Naive B cell (primary cell): ENCODE measurements around the gene TMEM182. TPM values are rescaled to one million over a fixed set of nuclear protein-coding genes. Genes with fewer than 3 reads are reported as not detected.

Experiments
- ATAC-seq, 2 donors: fragments of 150-1000 bp; cut with Tn5 transposase; 2 replicates each; pipeline ENCODE4 v1.10.0; 2021; ENCODE audit warnings: low read depth in 2 of 2, mild to moderate bottlenecking in 2 of 2, moderate library complexity in 2 of 2
- DNase-seq: peaks from one replicate; pipeline ENCODE4 v3.0.0; 2022
- H3K27ac Mint-ChIP-seq, 6 donors: one replicate each; pipeline ENCODE4 v1.8.0; 2020 to 2022; ENCODE audit warnings: mild to moderate bottlenecking in 6 of 6, mixed read lengths in 6 of 6, moderate library complexity in 5 of 6, inconsistent platforms in 2 of 6
- H3K27me3 Mint-ChIP-seq, 3 donors: one replicate each; pipeline ENCODE4 v1.8.0; 2021 to 2022; ENCODE audit warnings: mixed read lengths in 3 of 3, mild to moderate bottlenecking in 1 of 3
- H3K36me3 Mint-ChIP-seq, 2 donors: one replicate each; pipeline ENCODE4 v1.8.0; 2020 to 2022; ENCODE audit warnings: mixed read lengths in 2 of 2, inconsistent platforms in 1 of 2, mild to moderate bottlenecking in 1 of 2
- H3K4me1 Mint-ChIP-seq, 3 donors: one replicate each; pipeline ENCODE4 v1.8.0; 2020 to 2022; ENCODE audit warnings: mixed read lengths in 3 of 3, inconsistent platforms in 1 of 3, mild to moderate bottlenecking in 1 of 3, moderate library complexity in 1 of 3
- H3K4me3 Mint-ChIP-seq, 8 donors: one replicate each; pipeline ENCODE4 v1.8.0; 2020 to 2022; ENCODE audit warnings: mild to moderate bottlenecking in 8 of 8, mixed read lengths in 8 of 8, moderate library complexity in 8 of 8, inconsistent platforms in 2 of 8
- H3K9me3 Mint-ChIP-seq, 7 donors: one replicate each; pipeline ENCODE4 v1.8.0; 2020 to 2022; ENCODE audit warnings: mixed read lengths in 7 of 7, mild to moderate bottlenecking in 5 of 7, inconsistent platforms in 2 of 7, moderate library complexity in 1 of 7
- polyA plus RNA-seq, 6 donors: library from polyadenylated mRNA; unstranded; fragments of 300-500 nt; fragmentation: Illumina TruSeq; gene quantifications; one replicate each; pipeline ENCODE4 v1.2.3, GENCODE V29; 2021; ENCODE audit warnings: low read depth in 6 of 6

Gene TMEM182, protein sequence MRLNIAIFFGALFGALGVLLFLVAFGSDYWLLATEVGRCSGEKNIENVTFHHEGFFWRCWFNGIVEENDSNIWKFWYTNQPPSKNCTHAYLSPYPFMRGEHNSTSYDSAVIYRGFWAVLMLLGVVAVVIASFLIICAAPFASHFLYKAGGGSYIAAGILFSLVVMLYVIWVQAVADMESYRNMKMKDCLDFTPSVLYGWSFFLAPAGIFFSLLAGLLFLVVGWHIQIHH
- polyA plus RNA-seq: 10 to 100 TPM in 1 of 6 donors, 1 to 10 TPM in 5; 6.6 to 18.2 (median 7.5) TPM

DNA sequence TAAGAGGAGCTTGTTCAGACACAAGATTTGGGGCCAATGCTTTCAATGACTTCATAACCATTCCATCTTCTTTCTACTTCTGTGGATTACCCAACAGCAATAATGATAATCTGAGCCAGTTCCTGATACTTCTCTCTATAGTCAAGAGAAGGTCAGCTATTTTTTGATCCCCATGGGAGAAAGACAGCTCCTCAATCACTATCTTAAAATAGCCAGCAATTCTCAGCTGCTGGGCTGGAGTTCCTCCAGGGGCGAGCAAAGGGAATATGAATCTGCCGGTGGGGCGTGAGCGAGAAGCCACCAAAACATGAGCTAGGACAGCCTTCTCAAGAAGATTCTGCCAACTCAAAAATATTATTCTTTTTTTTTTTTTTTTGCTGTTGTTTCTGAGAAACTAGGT lies at the start of gene TMEM182:
TSS of gene TMEM182 (plus strand) at position 269 of the 400 bp plus-strand sequence. CDS start 187 bp downstream, outside the sequence.
- no peak for DNase-seq
- no peaks in the 10 kb centered on the region for H3K36me3 Mint-ChIP-seq
- no peak for ATAC-seq

DNA sequence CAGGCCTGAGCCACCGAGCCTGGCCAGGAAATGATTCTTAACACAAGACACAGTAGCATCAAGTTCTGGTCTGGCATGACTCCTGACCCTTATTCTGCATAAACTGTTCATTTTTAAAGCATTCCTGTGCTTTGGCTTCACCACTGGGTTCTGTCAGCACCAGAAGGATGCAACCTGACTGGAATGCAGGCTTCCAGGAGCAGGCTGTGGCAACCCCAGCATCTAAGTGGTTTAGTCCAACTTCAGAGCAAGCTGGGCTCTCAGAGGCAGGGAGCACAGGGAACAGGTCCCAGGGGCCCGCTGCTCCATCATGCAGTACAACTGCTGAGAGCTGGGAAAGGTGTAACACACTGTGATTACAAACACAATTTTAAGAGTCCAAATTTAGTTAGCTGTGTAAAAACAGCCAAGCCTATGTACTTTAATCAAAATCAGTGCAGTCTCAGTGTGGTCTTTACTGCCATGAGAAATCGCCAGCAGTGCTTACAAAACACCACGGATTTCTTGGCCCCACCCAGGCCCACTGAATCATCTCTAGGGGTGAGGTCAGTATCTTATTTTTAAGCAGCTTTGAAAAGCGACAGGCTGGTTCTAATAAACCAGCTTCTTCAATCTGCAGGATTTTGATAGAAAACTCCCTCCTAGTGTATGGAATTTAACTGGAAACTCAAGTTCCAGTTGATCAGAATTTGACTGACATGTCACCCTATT lies 44.4 kb upstream of the TMEM182 start:
- DNase-seq: no peak
- Mint-ChIP-seq H3K36me3 (peaks cover 43 to 51% of the 10 kb centered on the region in 2 donors), H3K4me1 (peaks cover 0 to 5% (median 2%) of the 10 kb centered on the region in 3 donors), H3K27me3 (no peaks in the 10 kb centered on the region), H3K9me3 (no peaks in the 10 kb centered on the region), H3K4me3 (no peak overlapping the region), H3K27ac (no peak overlapping the region)
- no peak for ATAC-seq

More for the DNA sequence above, at the start of gene TMEM182:
- Mint-ChIP-seq H3K4me3 (no peak within 1 kb of the TSS), H3K27me3 (no peaks in the 10 kb centered on the region), H3K9me3 (no peaks in the 10 kb centered on the region), H3K27ac (peak within 1 kb of the TSS in 2 of 6 donors; percentile 21 to 58), H3K4me1 (no peaks in the 10 kb centered on the region)

DNA sequence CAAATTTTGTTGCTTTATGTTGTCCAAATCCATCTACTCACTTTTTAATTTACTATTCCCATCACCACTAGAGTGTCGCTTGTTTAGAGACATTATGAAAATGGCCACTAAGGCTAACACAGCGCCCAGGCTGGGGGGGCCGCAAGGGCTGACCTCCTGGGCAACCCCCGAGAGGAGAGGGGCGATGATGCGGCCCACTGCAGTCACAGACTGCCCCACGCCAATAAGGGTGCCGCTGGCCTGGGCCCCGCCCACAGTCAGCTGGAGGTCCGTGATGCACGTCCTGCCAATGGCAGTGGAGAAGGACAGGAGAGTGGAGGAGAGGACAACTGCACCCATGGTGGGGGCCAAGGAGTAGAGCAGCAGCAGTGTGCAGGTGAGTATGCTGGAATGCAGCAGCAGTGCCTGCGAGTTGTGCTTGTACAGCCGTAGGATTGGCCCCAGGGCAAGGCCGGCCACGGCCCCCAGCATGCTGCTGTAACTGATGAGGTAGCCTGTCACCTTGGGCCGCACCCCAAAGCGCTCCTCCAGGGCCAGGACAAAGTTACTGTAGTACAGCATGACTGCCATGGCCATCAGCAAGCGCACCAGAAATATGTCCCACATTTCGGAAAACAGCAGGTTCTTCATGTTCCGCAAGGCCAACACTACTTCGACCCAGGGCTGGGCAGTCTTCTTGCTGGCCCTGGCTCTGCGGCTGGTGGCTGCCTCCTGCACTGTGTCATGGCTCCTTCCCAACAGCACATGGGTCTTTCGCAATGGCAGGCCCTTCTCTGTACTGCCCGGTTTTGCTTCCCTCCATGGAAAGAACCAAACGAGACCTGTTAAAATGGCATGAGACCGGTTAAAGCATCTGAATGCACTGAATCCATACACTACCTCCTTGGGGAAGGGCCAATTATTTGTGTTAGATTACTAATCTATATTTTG lies 43.2 kb upstream of the TMEM182 start:
- no peaks in the 10 kb centered on the region for H3K27me3 Mint-ChIP-seq
- DNase-seq (no peak), ATAC-seq (no peak)
- H3K36me3 Mint-ChIP-seq: peaks cover 51 to 56% of the 10 kb centered on the region in 2 donors
- H3K9me3 Mint-ChIP-seq: no peaks in the 10 kb centered on the region
- no peak overlapping the region for H3K4me3 Mint-ChIP-seq
- H3K4me1 Mint-ChIP-seq: peaks cover 0 to 5% (median 2%) of the 10 kb centered on the region in 3 donors
- H3K27ac Mint-ChIP-seq: no peak overlapping the region

DNA sequence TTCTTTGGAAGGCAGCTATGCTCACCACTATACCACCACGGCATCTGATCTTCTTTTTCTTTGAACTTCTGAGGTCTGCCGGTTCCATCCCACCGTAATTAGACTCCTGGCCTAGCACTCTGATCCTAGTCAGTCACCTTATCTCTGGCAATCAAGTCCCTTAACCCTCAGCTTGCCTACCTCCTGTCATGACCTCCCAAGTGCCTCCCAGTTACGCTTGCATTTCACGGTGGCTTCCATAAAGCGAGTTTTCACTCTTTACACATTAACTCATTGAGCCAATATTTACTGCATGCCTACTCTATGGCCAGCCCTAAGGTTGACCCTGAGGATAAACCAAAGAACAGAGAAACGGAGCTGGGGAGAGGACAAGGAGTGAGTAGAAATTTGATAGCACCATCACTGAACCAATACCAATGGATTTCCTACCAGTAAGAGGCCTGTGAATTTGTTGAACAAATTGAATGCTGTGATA lies 37.8 kb upstream of the TMEM182 start:
- H3K4me1 Mint-ChIP-seq: no peaks in the 10 kb centered on the region
- DNase-seq (no peak), ATAC-seq (no peak)
- H3K4me3 Mint-ChIP-seq: no peak overlapping the region
- no peaks in the 10 kb centered on the region for H3K27me3 Mint-ChIP-seq
- H3K9me3 Mint-ChIP-seq: no peaks in the 10 kb centered on the region
- H3K27ac Mint-ChIP-seq: no peak overlapping the region
- peaks cover 55% of the 10 kb centered on the region in 2 donors for H3K36me3 Mint-ChIP-seq

DNA sequence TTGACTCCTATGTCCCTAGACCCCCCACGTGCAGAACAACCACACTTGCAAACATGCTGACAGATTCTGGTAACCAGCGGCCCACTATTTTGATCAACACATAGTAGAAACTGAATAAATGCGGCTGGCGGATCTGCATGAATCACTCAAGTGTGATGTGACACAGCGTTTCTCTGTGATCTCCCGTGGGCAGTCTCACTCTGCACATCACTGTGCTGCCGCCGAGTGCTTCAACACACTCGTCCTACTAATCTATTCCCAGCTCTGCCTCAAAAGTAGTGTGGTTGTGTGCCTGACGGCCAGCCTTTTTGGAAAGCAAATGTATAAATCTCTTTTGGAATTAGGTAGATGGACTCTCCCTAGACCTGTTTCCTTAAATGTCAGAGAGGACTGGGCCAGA lies 37.3 kb upstream of the TMEM182 start:
- H3K27ac Mint-ChIP-seq: peak overlapping the region in 2 of 6 donors; percentile 17 to 18

DNA sequence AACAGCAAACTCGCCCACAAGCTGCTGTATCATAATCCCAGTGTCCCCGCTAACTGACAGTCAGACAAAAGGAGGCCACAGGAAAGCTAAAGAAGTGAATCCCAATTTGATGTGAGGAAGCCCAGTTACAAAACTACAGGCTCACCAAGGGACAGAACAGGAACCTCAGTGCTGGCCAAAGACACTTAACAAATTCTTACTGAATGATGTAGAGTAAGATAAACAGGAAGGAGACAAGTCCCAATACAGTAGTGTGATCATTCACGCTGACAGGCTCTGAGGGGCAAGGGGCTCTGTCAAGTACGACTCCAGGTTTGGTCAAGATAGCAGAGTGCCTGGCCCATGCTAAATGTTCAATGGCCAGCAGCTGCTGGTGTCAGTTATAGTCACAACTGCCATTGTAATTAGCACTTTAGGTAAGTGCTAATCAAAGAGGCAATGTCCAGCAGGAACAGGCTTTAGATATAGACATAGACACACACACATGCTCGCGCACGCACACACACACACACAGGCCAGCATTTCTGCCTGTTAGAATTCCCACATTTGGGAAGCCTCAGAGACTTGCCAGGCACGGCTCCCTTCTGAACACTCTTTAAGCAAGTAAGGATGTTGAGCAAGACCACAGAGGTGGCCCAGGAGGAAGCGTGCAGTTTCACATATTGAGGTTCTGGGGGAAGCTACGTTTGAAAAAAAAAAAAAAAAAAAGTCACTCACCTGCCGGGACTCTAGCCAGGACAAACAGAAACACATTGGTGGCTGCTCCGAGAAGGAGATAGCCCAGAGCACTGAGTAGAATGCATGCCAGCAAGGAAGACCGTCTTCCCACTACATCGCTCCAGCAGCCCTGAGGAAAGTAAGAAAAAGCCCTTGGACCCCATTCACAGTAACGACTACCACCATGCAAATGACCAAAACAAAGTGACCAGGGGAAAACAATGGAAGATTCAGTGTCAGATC lies 35.4 kb upstream of the TMEM182 start:
- H3K9me3 Mint-ChIP-seq: no peaks in the 10 kb centered on the region
- DNase-seq (no peak), ATAC-seq (no peak)
- H3K27me3 Mint-ChIP-seq: no peaks in the 10 kb centered on the region
- H3K4me1 Mint-ChIP-seq: no peaks in the 10 kb centered on the region
- H3K4me3 Mint-ChIP-seq: no peak overlapping the region
- H3K27ac Mint-ChIP-seq: no peak overlapping the region
- peaks cover 31 to 35% of the 10 kb centered on the region in 2 donors for H3K36me3 Mint-ChIP-seq

More for the DNA sequence above, 37.3 kb upstream of the TMEM182 start:
- Mint-ChIP-seq H3K9me3 (no peaks in the 10 kb centered on the region), H3K4me3 (no peak overlapping the region), H3K4me1 (no peaks in the 10 kb centered on the region), H3K36me3 (peaks cover 50% of the 10 kb centered on the region in 2 donors), H3K27me3 (no peaks in the 10 kb centered on the region)
- ATAC-seq: no peak
- no peak for DNase-seq

DNA sequence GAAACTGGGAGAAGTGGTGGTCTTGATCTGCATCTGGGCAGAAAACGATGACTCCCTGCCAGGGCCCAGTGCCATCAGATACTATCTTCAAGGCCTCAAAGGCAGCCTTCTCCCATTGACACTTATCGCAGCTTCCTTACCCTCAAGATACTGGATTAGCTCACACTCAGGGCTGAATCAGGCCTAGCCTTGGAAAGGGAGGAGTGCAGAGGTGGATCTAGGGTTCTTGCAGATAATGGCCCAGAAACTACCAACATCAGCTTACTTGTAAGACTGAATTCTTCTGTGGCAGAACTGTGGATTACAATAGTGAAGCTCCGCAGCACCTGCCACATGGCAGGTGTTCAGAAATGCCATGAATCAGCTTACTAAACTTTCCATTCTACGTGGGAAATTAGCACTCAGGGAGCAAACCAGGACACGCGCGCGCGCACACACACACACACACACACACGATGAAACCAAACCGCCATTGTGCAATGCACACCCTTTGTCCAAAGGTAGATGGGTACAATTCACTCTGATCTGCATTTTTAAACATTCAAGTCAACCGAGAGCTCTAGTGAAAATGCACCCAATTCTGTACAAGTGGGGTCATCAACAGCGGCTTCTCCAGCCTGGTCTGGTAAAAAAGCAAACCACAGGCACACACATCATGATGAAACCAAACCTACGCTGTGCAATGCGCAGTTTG lies 26.3 kb upstream of the TMEM182 start:
- peak overlapping the region in 3 of 6 donors; percentile 79 to 93 (median 88) for H3K27ac Mint-ChIP-seq
- H3K36me3 Mint-ChIP-seq: no peaks in the 10 kb centered on the region
- H3K4me1 Mint-ChIP-seq: peaks cover 25 to 31% (median 30%) of the 10 kb centered on the region in 3 donors
- H3K27me3 Mint-ChIP-seq: no peaks in the 10 kb centered on the region
- peak overlapping the region; percentile 90 to 98 (median 97) for H3K4me3 Mint-ChIP-seq
- DNase-seq (no peak), ATAC-seq (no peak)
- no peaks in the 10 kb centered on the region for H3K9me3 Mint-ChIP-seq

DNA sequence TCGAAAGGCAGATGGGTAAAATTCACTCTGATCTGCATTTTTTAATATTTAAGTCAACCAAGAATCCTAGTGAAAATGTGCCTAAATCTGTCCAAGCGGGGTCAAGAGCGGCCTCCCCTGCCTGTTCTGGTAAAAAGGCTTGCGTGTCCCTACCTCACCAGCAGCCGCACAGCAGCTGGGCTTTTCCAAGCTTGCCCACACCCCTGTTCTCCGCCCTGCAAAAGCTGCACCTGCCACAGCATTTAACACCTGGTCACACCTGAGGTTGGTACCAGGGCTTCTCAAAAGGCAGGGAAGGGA lies 25.8 kb upstream of the TMEM182 start:
- no peaks in the 10 kb centered on the region for H3K36me3 Mint-ChIP-seq
- H3K9me3 Mint-ChIP-seq: no peaks in the 10 kb centered on the region
- H3K4me1 Mint-ChIP-seq: peaks cover 25 to 31% (median 30%) of the 10 kb centered on the region in 3 donors
- H3K27ac Mint-ChIP-seq: peak overlapping the region in 5 of 6 donors; percentile 44 to 96 (median 88)
- H3K27me3 Mint-ChIP-seq: no peaks in the 10 kb centered on the region
- ATAC-seq: peak; percentile 9 to 18
- no peak for DNase-seq
- peak overlapping the region; percentile 90 to 98 (median 97) for H3K4me3 Mint-ChIP-seq

DNA sequence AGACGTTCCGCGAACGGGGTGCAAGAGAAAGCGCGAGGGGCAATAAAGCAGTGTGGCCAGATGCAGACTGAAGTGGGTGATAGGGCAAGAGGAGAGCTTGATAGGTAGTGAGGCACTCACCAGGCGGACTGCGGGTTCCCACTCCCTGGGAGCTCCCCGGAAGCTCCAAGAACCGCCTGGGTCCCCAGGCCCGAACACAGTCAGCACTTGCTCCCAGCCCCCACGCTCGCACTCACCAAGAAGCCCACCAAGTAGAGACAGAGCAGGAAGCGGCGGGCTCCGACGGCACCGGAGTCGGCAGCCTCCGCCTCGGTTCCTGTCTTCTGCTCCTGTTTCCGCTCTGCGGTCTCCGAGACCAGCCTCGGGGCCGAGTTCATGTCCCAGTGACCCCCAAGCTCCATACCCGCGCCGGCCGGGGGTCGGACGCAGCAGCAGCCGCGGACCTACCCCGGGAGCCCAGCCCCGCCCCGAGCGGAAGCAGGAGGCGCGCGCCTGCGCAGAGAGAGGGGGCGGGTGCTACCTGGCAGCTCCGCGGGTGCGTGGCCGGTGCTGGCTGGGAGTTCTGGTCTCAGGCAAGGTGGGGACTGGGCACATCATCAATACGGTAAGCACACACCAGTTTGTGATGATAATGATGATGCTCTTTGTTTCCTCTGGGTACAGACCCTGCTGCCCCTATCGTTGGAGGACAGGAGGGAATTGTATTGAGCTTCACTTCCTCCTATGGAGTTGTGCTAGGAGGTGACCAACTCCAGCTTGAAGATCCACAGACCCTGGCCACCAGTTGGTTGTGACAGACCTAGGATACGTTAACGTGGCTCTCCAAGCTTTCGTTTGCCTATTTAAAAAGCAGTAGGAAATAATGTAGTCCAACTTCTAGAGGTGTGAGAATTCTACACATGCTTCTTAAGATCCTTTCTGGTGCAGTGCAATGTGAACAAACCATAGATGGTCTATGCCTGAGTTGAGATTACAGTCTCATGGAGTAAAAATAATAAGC lies 25.1 kb upstream of the TMEM182 start:
- ATAC-seq: peak; percentile 91 to 92
- Mint-ChIP-seq H3K4me3 (peak overlapping the region; percentile 90 to 98 (median 97)), H3K27ac (peak overlapping the region; percentile 29 to 96 (median 90))

DNA sequence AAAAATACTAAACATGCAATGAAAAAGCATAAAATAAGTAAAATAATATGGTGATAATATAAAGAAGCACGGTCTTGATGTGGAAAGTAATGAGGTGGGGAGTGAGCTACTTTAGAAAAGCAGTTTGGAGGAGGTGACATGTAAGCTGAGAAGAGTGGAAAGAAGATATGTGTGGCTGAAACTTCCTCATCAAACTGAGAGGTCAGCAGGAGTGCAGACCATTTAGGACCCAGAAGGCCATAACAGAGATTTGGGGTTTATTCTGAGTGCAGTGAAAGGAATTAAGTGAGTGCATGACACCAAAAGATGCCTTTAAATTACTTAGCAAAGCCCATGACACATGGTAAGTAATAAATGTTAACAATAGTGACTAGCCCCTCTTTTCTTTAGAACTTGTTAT lies 24.4 kb upstream of the TMEM182 start:
- H3K4me1 Mint-ChIP-seq: peaks cover 25 to 31% (median 30%) of the 10 kb centered on the region in 3 donors
- peaks cover 0 to 4% (median 0%) of the 10 kb centered on the region in 7 donors for H3K9me3 Mint-ChIP-seq
- H3K36me3 Mint-ChIP-seq: peaks cover 0 to 8% of the 10 kb centered on the region in 2 donors
- DNase-seq (no peak), ATAC-seq (no peak)
- H3K27me3 Mint-ChIP-seq: no peaks in the 10 kb centered on the region
- H3K27ac Mint-ChIP-seq: peak overlapping the region in 5 of 6 donors; percentile 29 to 95 (median 86)
- peak overlapping the region; percentile 90 to 98 (median 97) for H3K4me3 Mint-ChIP-seq

More for the DNA sequence above, 25.1 kb upstream of the TMEM182 start:
- H3K36me3 Mint-ChIP-seq: peaks cover 0 to 2% of the 10 kb centered on the region in 2 donors
- DNase-seq: peak; percentile 80
- H3K27me3 Mint-ChIP-seq: no peaks in the 10 kb centered on the region
- peaks cover 0 to under 1% (median 0%) of the 10 kb centered on the region in 7 donors for H3K9me3 Mint-ChIP-seq
- peaks cover 25 to 31% (median 30%) of the 10 kb centered on the region in 3 donors for H3K4me1 Mint-ChIP-seq

DNA sequence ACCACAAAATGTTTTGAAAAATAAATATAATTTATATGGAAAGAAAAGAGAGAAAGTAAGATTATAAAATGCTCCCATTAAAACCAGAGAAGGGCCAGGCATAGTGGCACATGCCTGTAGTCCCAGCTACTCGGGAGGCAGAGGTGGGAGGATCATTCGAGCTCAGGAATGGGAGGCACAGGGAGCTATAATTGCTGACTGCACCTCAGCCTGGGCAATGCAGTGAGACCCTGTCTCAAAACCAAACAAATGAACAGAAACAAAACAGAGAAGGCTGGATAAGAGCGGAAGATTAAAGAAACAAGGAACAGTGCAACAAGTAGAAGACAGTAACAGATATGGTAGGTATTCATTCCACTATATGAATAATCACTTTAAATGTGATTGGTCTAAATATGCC lies 18.6 kb upstream of the TMEM182 start:
- peaks cover 0 to 10% (median 5%) of the 10 kb centered on the region in 7 donors for H3K9me3 Mint-ChIP-seq
- H3K36me3 Mint-ChIP-seq: peaks cover 0 to 8% of the 10 kb centered on the region in 2 donors
- no peak overlapping the region for H3K27ac Mint-ChIP-seq
- DNase-seq (no peak), ATAC-seq (no peak)
- no peak overlapping the region for H3K4me3 Mint-ChIP-seq
- H3K4me1 Mint-ChIP-seq: peaks cover 0 to 4% (median 0%) of the 10 kb centered on the region in 3 donors
- H3K27me3 Mint-ChIP-seq: no peaks in the 10 kb centered on the region
